HG03060 (cell line): ENCODE data around the gene DRAM2.
"Not testable (repeated sequence)": the region's sequence is repeated elsewhere in the genome, so short reads cannot be mapped to it uniquely, and the experiment has no call there.

Source experiments
- ATAC-seq: cut with Tn5 transposase; IDR thresholded peaks from one replicate; pipeline ENCODE4 v1.9.1; 2021; ENCODE audit warnings: low read depth, moderate number of reproducible peaks; ENCODE audit not compliant: unreplicated experiment

DRAM2 gene

DNA sequence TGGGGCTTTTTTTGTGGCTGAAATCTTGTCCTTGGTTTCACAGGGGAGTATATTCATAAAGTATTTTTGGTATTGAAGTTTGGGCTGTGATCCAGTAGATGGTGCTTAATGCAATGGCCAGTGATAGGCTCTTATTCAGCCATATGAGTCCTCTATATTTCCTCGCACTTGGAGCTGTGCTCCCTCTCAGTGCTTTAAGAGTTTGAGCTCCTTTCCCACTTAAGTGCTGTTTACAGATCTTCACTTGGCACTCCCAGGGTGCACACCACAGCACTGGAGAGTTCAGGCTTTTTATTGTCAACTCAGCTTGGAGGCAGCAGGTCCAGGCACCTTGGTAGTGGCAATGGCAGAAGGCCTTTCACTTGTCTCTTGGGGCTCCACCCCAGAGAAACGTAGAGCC lies 54.9 kb downstream of the DRAM2 start:
- ATAC-seq = no peak

GRCh38 chr1:111082421-111083203 lies 57.3 kb downstream of the DRAM2 start:
- no peak for ATAC-seq

DNA sequence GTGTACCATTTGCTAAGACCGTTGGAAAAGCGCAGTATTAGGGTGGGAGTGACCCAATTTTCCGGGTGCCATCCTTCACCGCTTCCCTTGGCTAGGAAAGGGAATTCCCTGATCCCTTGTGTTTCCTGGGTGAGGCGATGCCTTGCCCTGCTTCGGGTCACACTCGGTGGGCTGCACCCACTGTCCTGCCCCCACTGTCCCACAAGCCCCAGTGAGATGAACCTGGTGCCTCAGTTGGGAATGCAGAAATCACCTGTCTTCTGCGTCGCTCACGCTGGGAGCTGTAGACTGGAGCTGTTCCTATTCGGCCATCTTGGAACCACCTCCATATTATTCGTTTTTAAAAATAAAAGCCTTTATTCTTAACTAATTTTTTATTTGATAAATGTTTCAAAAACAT lies 60.6 kb downstream of the DRAM2 start:
- ATAC-seq = not testable (repeated sequence)

DNA sequence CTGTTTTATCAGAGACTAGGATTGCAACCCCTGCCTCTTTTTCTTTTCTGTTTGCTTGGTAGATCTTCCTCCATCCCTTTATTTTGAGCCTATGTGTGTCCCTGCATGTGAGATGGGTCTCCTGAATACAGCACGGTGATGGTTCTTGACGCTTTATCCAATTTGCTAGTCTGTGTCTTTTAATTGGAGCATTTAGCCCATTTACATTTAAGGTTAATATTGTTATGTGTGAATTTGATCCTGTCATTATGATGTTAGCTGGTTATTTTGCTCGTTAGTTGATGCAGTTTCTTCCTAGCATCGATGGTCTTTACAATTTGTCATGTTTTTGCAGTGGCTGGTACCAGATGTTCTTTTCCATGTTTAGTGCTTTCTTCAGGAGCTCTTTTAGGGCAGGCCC lies 62.6 kb downstream of the DRAM2 start:
- ATAC-seq = not testable (repeated sequence)
